Activated CD8-positive, alpha-beta memory T cell treated with anti-CD3 and anti-CD28 coated beads, Interleukin-2, amount 50 U/mL, for 48 hours (primary cell): ENCODE results near the gene PEX3.

Experiments used
- DNase-seq: peaks from one replicate; pipeline ENCODE4 v3.0.0-alpha.2; 2020

Gene PEX3

DNA sequence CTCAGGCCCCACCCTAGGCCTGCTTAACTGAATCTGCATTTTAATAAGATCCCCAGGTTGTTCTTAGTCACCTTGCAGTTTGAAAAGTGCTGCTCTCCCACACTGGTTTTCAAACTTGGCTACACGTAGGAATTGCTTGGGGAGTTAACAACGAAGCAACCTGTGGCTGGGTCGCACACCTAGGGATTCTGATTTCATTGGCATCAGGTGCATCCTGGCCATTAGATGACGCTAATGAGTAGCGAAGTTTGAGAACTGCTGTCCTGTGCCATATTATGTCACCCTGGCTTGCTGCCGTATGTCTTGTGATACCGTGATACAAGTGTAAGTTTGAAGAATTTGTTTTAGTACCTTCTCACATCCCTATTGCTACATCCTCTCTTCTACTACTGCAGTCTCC, 89.1 kb downstream of the PEX3 start:
- DNase-seq, result no peak

DNA sequence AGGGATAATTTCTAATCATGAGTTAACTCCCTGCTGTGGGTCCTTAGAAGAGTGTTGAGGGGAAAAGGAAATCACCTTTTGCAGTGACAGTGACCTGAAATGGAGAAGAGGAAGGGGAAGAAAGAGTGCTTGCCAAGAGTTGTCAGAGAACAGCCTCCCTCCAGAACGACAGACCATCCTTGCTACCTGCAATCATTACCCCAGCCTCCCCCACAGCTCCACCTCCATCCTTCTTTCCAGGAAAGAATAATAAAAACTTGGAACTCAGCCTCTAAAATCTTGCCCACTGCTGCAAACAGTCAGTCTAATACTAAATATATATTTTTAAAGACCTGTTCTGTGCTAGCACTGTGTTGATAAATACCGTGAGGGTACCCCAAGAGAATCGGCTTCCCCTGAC, 89.6 kb downstream of the PEX3 start:
- no peak for DNase-seq
